Omental fat pad (tissue), 4 donors: ENCODE measurements around the gene CLASP1. TPM values are rescaled to one million over a fixed set of nuclear protein-coding genes. Genes with fewer than 3 reads are reported as not detected.
A peak's percentile ranks its signal among the peaks of the same experiment; 100 is the strongest.
"Not testable (repeated sequence)": the region's sequence is repeated elsewhere in the genome, so short reads cannot be mapped to it uniquely, and the experiment has no call there.

Experiments used
- ATAC-seq: fragments of 150-250 bp; one replicate; pipeline ENCODE4 v1.9.1; 2016; ENCODE audit warnings: mild to moderate bottlenecking, moderate library complexity; ENCODE audit not compliant: low FRiP score
- DNase-seq: peaks from one replicate; pipeline ENCODE4 v3.0.0-alpha.2; 2019; ENCODE audit warnings: low spot score
- CTCF ChIP-seq, 3 donors: fragments of 450-650 bp; IDR thresholded peaks; one replicate each; pipeline ENCODE4 v1.5.1; 2016 to 2017; ENCODE audit warnings: antibody characterized with exemption in 3 of 3, mild to moderate bottlenecking in 3 of 3, moderate library complexity in 2 of 3
- total RNA-seq, 4 donors: library from RNA; depleted of rRNA; stranded (reverse); fragments of >200 nt; gene quantifications; one replicate each; pipeline ENCODE4 v1.1.0, GENCODE V29; 2016

The CLASP1 gene
- 100 to 1,000 TPM in 1 of 4 donors, 10 to 100 TPM in 3; 56.2 to 114 (median 64.5) TPM for total RNA-seq

GRCh38 chr2:121649149-121649595 is at the start of gene CLASP1:
CLASP1 (minus strand) TSS chr2:121649462; CDS start chr2:121605895, 43,567 bp downstream.
- ATAC-seq, result peak; percentile 65
- TF ChIP-seq CTCF (IDR thresholded peaks at IDR 0.05), result no peak
- DNase-seq, result no peak

- no peak for TF ChIP-seq CTCF (IDR thresholded peaks at IDR 0.05)
- no peak for DNase-seq
Measured at GRCh38 chr2:121698318-121698930, 49.2 kb upstream of the CLASP1 start.

GRCh38 chr2:121697108-121697631 is 47.9 kb upstream of the CLASP1 start:
- no peak for ATAC-seq
- DNase-seq, result no peak
- no peak for TF ChIP-seq CTCF (IDR thresholded peaks at IDR 0.05)

More at GRCh38 chr2:121698318-121698930, 49.2 kb upstream of the CLASP1 start:
- ATAC-seq, result no peak

GRCh38 chr2:121696410-121696930 is 47.2 kb upstream of the CLASP1 start:
- DNase-seq, result no peak
- no peak for ATAC-seq

GRCh38 chr2:121695171-121695451 is 45.8 kb upstream of the CLASP1 start:
- no peak for TF ChIP-seq CTCF (IDR thresholded peaks at IDR 0.05)
- no peak for ATAC-seq
- DNase-seq, result no peak

More at GRCh38 chr2:121696410-121696930, 47.2 kb upstream of the CLASP1 start:
- TF ChIP-seq CTCF (IDR thresholded peaks at IDR 0.05), result no peak

- no peak for DNase-seq
- no peak for TF ChIP-seq CTCF (IDR thresholded peaks at IDR 0.05)
- no peak for ATAC-seq
Measured at GRCh38 chr2:121694398-121695170, 45.3 kb upstream of the CLASP1 start.

GRCh38 chr2:121690572-121690971 is 41.3 kb upstream of the CLASP1 start:
- ATAC-seq, DNase-seq: not testable (repeated sequence)
